ENCODE measurements around the gene IGFN1. TPM values are rescaled to one million over a fixed set of nuclear protein-coding genes. Genes with fewer than 3 reads are reported as not detected.
A peak's percentile ranks its signal among the peaks of the same experiment; 100 is the strongest.

The IGFN1 gene
- total and polyA plus RNA-seq, 9 donors = 0.05 to 1.6 (median 0.51) TPM; not detected in 2

- 83 to 88% (median 85%) methylated on average over 14 of the region's 14 CpGs for WGBS, 3 donors
- no peak overlapping the region for H3K27ac ChIP-seq
- H3K27me3 ChIP-seq = no peaks in the 10 kb centered on the region
- H3K4me3 ChIP-seq = no peak overlapping the region
- no peak for DNase-seq
- no peaks in the 10 kb centered on the region for H3K36me3 ChIP-seq
- TF ChIP-seq CTCF (IDR thresholded peaks at IDR 0.05) (no peak), POLR2A (IDR thresholded peaks at IDR 0.05) (no peak), EP300 (IDR thresholded peaks at IDR 0.05) (no peak)
- intact Hi-C loops (cut with DNase I) = no loop called here
- H3K9me3 ChIP-seq = no peaks in the 10 kb centered on the region
- H3K4me1 ChIP-seq (ENCODE audit: insufficient read depth) = no peaks in the 10 kb centered on the region
Observed at GRCh38 chr1:201267481-201268229, 77.0 kb downstream of the IGFN1 start.

GRCh38 chr1:201268604-201269151 lies 78.1 kb downstream of the IGFN1 start:
- Histone ChIP-seq H3K27ac (no peak overlapping the region), H3K9me3 (no peaks in the 10 kb centered on the region), H3K4me1 (ENCODE audit: insufficient read depth) (no peaks in the 10 kb centered on the region), H3K36me3 (no peaks in the 10 kb centered on the region), H3K27me3 (no peaks in the 10 kb centered on the region), H3K4me3 (no peak overlapping the region)
- DNase-seq = peak in 1 of 5 donors; percentile 52
- intact Hi-C loops (cut with DNase I) = no loop called here
- 6 to 14% (median 10%) methylated on average over 12 of the region's 12 CpGs for WGBS, 3 donors
- TF ChIP-seq CTCF (IDR thresholded peaks at IDR 0.05) = no peak
- no peak for TF ChIP-seq EP300 (IDR thresholded peaks at IDR 0.05)
- TF ChIP-seq POLR2A (IDR thresholded peaks at IDR 0.05) = no peak

- H3K27ac ChIP-seq = no peak overlapping the region
- no peaks in the 10 kb centered on the region for H3K27me3 ChIP-seq
- intact Hi-C loops (cut with DNase I) = no loop called here
- H3K9me3 ChIP-seq = no peaks in the 10 kb centered on the region
- no peak for DNase-seq
- 84 to 89% (median 86%) methylated on average over 7 of the region's 7 CpGs for WGBS, 3 donors
- no peaks in the 10 kb centered on the region for H3K36me3 ChIP-seq
- H3K4me3 ChIP-seq = no peak overlapping the region
- TF ChIP-seq POLR2A (IDR thresholded peaks at IDR 0.05) (no peak), CTCF (IDR thresholded peaks at IDR 0.05) (no peak), EP300 (IDR thresholded peaks at IDR 0.05) (no peak)
- no peaks in the 10 kb centered on the region for H3K4me1 ChIP-seq (ENCODE audit: insufficient read depth)
Observed at GRCh38 chr1:201269281-201269680, 78.7 kb downstream of the IGFN1 start.

- H3K27me3 ChIP-seq = no peaks in the 10 kb centered on the region
- no peaks in the 10 kb centered on the region for H3K4me1 ChIP-seq (ENCODE audit: insufficient read depth)
- intact Hi-C loops (cut with DNase I) = no loop called here
- no peak for TF ChIP-seq POLR2A (IDR thresholded peaks at IDR 0.05)
- TF ChIP-seq EP300 (IDR thresholded peaks at IDR 0.05) = no peak
- no peak for TF ChIP-seq CTCF (IDR thresholded peaks at IDR 0.05)
- H3K9me3 ChIP-seq = no peaks in the 10 kb centered on the region
- no peak for DNase-seq
- WGBS, 3 donors = 85 to 93% (median 87%) methylated on average over 6 of the region's 6 CpGs
- no peak overlapping the region for H3K4me3 ChIP-seq
- H3K27ac ChIP-seq = no peak overlapping the region
- no peaks in the 10 kb centered on the region for H3K36me3 ChIP-seq
Observed at GRCh38 chr1:201269900-201270410, 79.3 kb downstream of the IGFN1 start.
